D341Med (cell line): ENCODE results near the gene IPO13.

Experiments used
- DNase-seq: peaks from one replicate; pipeline ENCODE4 v3.0.0; 2012; ENCODE audit warnings: low spot score

The IPO13 gene

DNA sequence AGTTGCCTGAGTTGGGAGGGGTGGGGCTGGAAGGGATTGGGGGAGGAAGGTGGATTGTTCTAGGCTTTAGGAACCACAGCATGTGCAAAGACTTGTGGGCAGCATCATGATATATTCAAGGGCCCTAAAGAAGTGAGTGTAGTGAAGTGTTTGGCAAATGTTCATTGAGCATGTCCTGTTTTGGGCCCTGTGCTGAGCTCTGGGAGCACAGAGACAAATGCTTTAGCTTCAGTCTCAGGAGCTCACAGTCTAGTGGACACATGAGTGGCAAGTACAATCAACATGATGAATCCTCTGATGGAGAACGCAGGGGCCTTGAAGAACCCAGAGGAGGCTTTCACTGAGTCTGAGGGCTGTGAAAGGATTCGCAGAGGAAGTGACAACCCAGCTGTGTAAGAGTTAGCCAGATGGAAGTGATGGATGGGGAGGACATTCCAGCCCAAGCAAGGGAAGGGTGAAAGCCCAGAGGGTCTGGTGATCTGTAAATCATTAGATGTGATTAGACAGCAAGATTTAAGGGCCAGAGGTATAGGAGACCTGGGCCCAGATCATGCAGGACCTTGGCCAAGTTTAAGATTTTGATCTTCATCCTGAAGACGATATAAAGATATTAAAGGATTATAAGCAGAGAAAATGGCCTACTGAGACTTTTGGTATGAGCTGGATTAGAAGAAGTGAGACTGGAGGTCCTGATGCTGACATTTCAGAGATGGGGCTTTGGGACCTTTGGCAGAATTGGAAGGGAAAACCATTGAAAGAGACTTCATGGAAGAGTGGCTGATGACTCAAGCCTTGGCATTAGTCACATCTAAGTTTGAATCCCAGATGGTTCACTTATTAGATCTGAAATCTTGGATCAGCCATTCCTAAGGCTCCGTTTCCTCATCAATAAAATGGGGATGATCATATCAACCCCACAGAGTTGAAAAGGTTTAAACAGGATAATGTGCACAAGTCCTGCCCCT, 4.6 kb downstream of the IPO13 start:
- no peak for DNase-seq

DNA sequence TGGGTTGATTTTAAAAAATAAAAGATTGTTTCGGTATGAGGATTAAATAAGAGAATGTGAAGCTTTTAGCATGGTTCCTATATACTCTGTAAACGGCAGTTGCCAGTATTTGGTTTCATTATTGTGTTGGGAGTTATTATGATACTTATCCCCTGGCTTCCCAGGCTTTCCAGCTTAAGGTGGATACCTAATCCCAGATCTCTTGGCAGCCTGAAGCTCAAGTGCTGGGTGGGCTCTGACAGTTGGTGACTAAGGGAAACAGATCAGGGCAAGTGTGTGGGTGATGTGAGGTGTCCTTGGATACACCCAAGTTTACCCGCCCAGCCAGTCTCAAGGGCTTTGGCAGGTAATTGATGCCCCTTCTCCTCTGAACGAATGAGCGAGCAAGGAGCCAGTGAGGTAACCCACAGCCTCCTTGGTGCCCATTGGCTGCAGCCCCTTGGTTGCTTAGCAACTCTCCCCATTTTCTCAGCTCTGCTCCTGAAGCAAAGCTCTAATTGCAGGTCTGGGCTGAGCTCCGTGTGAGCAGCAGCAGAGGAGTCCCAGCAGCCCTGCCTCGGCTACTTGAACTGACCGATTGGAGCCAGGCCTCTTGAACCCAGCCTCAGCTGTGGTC, 6.1 kb downstream of the IPO13 start:
- DNase-seq, result peak; percentile 90

DNA sequence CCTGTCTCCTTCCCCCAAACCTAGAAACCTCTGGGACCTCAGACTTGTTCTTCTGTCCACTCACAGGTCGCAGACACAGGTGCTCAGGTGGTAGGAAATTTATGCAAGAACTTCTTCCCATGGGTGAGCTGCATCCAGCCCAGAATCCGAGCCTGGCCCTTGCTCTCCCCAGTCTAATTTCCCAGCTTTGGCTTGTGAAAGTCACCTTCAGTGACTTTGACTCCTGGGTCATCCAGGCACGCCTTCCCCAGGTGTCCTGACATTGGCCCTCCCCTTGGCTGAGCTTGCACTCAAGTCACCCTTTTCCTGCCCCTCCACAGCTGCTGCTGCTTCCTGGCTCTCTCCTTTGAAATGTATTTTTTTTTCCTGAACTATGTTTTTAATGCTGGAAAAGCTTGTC, 6.6 kb downstream of the IPO13 start:
- DNase-seq, result peak; percentile 30

DNA sequence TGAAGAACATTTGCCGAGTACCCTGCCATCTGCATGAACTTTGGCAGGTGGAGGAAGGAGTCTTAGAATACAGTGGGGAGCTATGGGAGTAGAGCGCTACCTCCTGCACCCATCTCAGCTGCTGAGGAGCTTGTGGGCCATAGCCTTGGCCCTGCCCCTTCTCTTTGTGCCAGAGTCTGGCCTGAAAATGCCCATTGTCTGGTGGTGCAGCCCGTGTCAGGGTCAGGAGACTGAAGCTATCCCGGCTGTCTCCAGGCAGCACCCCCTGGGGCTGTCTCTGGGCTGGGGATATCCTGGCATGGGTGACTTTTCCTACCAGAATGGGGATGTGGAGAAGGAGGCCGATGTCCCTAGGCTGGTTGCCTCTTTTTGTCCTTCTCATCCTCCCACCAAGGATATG, 7.3 kb downstream of the IPO13 start:
- no peak for DNase-seq

DNA sequence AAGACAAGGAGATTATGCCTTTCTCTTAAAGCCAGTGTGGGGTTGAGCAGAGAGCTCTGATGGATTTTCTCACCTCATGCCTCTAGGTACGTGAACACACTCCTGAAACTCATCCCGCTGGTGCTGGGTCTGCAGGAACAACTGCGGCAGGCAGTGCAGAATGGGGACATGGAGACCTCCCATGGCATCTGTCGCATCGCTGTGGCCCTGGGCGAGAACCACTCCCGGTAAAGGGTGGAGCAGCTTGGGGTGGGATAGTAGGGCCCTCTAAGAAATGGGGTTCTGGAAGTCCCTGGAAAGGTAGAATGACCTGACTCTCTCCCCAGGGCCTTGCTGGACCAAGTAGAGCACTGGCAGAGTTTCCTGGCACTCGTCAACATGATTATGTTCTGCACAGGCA, 9.5 kb downstream of the IPO13 start:
- DNase-seq, result no peak

DNA sequence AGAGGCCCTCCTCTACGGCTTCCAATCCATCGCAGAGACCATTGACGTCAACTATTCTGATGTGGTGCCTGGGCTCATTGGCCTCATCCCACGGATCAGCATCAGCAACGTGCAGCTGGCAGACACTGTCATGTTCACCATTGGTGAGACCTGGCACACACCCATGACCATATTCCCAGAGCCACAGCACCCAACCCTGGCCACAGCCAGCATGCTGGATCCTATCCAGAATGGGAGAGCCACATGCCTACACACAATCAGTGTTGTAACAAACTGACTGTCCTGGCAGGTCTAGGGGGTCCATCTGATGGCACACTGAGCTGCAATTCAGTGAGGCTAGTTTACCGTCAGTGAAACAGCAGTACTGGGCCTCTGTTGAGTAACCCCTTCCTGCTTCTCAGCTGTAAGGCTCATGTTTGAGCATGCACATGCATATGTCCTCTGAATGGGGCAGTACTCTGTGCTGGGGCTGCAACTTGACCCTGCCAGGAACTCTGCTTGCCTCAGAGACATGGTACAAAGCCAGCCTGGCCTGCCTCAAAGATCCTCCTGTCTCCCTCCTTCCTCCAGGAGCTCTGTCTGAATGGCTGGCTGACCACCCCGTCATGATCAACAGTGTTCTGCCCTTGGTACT, 10.8 kb downstream of the IPO13 start:
- DNase-seq, result no peak

DNA sequence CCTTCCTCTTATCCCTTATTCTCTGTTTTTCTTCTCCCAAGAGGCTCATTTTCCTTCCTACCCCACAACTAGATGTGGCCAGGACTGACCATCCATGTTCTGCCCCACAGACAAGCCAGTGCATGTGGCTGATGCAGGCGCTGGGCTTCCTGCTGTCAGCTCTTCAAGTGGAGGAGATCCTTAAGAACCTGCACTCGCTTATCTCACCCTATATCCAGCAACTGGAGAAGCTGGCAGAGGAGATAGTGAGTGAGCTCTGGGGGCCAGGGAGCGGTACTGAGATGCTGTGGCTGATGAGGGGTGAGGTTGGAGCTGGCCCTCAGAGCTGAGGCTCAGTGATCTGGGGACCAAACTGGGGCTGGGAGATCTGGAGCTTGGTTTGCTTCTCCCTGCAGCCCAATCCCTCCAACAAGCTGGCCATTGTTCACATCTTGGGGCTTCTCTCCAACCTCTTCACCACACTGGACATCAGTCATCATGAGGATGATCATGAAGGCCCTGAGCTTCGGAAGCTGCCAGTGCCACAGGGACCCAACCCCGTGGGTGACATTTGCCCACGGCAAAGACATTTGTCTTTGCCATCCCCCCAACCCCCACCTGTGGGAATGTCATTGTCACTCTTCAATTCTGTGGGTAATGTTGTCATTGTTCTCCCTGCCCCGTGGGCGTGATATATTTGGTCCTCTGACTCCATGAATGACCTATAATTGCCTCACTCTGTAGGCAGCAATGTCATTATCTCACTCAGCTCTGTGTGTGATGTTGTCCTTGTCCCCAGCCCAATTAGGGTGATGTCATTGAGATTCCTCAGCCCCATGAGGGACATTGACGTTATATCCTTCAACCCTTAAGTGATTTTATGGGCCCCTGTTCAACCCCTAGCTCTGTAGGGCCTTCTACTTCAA, 11.9 kb downstream of the IPO13 start:
- DNase-seq, result no peak

DNA sequence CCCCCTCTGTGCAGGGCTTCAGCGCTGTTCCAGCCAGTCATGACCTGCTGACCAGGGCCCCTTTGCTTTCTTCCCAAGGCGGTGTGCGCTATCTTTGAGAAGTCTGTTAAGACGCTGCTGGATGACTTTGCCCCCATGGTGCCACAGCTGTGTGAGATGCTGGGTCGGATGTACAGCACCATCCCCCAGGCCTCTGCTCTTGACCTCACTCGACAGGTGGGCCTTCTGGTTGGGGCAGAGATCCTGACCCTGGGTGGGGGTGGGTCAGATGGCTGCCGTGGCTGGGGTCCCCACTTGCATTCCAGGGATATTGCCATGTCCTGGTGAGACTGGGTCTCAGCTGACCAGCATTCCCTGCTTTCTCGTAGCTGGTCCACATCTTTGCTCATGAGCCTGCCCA, 14.0 kb downstream of the IPO13 start:
- DNase-seq, result no peak

DNA sequence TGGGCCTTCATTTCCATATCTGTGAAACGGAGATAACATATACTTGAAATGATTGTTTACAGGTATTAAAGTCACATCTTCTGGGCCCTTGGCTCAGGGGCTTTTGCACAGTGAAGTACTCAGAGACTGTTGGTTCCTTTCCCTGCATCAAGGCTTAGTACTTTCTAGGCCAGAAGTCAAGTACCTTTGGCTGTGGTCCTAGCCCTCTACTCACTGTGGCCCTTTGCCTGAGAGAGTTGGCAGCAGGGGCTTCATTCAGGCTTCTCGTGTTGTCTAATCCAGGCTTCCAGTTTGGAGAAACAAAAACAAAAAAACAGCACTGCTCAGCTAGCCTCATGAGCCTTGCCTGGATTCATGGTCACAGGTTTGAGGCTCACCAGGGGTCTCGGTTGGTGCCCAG, 14.9 kb downstream of the IPO13 start:
- no peak for DNase-seq

DNA sequence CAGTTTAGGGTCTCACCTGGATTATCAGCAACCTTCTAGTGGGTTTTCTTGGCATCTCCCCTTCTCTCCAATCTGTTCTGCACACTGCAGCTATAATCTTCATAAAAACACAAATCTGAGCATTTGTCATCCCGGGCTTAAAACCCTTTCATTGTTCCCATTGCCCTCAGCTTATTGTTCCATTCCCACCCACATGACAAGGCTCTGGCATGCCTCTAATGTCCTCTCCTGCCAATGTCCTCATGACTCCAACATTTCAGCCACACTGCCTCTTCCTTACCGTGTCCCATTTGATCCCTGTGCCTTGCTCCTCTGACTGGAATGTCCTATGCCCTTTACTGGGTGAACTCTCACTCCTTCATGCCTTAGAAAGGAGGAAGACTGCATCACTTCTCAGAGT, 15.6 kb downstream of the IPO13 start:
- no peak for DNase-seq

DNA sequence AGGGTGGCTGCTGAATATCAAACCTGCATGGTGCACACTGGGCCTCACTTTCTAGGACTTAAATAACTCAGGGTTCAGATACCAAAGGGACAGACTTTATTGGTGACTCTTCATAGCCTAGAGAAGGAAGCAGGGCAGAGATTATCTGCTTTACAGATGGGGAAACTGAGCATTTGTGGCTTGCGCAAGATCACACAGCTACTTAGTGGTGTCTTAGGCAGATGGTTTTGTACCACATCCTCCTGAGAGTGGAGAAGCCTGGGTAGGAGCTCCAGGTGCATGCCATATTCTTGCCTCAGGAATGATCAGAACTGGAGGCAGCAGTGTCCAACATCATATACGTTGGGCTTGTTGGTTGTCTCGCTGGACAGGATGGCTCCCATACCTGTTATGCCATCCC, 16.3 kb downstream of the IPO13 start:
- DNase-seq, result no peak

DNA sequence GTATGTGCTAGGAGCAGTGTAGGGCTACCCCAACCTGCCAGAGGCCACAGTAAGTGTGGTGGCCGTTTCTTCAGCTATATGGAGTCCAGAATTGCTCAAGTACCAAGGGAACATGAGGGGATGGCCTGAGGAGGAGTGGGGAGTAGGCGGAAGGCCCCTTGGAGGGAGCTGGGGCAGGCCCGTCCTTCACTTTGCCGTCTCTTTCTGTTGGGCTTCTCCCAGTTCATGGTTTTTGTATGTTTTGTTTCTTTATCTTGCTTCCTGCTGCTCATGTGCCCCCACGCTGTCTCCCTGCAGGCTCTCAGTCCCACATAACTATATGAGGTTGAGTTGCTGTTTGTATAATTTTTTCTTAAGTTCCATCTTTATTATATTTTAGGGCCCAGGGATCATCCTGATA, 17.1 kb downstream of the IPO13 start:
- DNase-seq, result no peak

DNA sequence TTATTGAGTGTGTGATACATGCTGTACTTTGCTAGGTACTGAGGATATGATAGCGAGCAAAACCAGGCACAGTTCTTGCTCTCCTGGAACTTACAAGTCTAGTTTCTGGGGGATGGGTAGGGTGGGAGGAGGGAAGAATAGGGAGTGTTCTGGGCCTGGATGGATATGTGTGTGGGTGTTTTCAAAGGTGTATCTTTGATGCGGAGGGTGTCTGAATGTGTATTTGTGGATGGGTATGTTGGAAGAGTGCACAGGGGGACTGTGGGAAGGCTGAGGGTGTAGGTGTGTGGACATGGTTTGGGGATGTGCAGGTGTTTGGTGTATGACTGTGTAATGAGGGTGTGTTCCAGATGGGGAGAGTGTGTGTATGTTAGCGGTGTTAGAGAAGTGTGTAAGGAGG, 18.6 kb downstream of the IPO13 start:
- no peak for DNase-seq

DNA sequence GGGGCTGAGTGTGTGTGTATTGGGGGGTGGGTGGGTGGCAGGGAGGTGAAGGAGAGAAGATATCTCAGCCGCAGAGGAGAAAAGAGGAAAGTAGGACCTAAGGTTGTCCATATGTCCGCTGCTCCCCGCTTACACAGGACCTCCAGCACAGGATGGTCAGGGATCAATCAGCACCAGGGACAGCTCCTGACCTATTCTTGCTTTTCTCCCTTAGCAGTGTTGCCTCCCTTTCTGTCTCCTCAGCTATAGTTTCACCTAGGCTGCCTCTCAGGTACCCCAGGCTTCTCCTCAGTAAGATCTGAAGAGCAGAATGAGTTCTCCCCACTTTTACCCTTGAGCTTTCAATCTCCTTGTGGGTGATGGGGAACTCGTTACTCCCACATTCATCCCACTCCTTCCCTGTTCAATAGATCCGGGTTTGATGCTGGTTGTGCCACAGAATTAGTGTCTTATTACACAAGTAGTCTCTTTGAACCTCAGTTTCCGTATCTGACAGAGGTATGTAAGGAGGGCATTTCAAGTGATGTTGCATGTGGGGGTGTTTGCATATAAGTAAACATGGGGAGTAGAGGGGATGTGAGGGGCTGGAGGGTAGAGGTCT, 21.7 kb downstream of the IPO13 start:
- DNase-seq, result no peak

DNA sequence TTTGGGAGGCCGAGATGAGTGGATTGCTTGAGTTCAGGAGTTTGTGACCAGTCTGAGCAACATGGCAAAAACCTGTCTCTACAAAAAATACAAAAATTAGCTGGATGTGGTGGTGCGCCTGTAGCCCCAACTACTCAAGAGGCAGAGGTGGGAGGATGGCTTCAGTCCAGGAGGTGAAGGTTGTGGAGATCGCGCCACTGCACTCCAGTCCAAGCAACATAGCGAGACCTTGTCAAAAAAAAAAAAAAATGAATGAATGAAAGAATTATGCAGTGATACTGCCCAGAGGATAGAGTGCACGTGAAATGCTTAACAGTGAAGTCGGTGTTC, 22.6 kb downstream of the IPO13 start:
- DNase-seq, result no peak

DNA sequence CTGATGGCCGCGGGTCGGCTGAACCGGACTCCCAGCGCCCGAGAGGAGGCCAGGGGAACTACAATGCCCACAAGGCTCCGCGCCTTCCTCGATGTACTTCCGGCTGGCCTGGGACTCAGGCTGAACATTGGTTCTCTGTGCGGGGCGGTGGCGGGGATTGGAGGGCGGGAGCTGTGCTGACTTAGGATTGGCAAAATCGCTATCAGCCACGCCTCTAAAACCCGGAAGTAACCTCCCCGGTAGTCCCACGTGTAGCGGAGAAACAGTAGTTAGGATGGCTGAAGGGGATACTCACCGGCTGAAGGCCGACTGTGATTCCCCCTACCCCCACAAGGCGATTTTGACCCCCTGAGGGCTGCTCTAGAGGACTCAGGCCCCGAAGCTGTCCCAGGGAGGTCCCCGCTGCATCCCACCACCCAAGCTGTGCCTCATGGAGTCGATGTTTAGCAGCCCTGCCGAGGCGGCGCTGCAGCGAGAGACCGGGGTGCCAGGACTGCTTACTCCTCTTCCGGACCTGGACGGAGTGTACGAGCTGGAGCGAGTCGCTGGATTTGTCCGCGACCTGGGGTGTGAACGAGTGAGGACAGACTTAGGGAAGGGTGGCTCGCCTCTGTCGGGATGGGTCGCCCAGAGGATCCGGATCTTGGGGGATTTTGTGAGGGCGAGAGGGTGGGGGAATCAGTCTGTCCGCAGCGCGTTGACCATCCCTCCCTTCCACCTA, 23.2 kb downstream of the IPO13 start, which contains the start of gene DPH2:
DPH2 (plus strand) TSS at position 265 of the 721 bp plus-strand sequence; CDS start at position 431, 166 bp downstream.
- DNase-seq, result peak; percentile 96

DNA sequence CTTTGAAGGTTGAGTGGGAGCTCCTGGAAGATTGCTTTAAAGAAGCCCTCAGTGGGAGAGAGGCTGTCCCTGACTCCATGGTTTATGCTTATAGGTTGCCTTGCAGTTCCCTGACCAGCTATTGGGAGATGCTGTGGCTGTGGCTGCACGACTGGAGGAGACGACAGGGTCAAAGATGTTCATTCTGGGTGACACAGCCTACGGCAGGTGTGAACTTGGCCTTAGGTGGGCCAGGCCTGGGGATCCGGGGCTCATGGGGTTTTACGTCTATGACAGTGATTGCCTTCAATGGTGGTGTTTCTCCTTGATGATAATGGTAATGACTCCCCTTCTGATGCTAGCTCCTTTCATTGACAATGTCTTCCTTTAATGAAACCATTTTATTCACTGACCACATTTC, 23.8 kb downstream of the IPO13 start:
- DNase-seq, result no peak

DNA sequence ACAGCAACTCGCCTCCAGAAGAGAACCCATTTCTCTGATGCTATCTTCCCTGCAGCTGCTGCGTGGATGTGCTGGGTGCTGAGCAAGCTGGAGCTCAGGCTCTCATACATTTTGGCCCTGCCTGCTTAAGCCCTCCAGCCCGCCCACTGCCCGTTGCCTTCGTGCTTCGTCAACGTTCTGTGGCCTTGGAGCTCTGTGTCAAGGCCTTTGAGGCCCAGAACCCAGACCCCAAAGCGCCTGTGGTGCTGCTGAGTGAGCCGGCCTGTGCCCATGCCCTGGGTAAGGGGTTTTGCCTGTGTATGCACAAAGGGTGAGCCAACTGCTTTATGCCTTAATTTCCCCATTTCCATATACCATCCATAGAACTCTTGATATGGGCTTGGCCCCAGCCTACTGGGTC, 24.2 kb downstream of the IPO13 start:
- DNase-seq, result no peak

DNA sequence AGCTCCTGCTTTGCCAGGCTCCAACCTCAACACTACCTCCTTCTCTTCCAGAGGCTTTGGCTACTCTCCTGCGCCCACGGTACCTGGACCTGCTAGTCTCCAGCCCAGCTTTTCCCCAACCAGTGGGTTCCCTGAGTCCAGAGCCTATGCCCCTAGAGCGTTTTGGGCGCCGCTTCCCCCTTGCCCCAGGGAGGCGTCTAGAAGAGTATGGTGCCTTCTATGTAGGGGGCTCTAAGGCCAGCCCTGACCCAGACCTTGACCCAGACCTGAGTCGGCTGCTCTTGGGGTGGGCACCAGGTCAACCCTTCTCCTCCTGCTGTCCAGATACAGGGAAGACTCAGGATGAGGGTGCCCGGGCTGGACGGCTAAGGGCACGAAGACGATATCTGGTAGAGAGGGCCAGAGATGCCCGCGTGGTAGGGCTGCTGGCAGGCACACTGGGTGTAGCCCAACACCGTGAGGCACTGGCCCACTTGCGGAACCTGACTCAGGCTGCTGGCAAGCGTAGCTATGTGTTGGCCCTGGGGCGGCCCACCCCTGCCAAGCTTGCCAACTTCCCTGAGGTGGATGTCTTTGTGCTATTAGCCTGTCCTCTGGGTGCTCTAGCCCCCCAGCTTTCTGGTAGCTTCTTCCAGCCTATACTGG, 24.7 kb downstream of the IPO13 start:
- no peak for DNase-seq

DNA sequence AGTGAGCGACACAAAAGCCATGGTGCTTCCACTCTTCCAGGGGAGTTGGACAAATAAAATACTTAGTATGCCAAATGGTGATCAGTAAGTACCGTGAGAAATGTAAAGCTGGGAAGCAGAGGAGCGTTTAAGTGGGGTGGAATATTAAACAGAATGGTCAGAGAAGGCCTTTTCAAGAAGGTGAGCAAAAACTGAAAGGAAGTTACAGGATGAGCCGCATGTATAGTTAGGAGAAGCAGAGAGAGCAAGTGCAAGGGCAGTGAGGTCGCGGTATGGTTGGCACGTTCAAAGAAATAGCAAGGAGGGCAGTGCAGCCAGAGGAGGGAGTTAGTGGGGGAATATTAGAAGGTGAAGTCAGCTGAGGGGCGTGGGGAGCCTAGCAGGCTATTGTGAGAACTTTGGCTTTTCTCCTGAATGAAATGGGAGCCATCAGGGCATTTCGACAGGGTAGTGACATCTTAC, 27.3 kb downstream of the IPO13 start:
- peak; percentile 47 for DNase-seq
